Lung (tissue), 12 donors: ENCODE results near the gene MRPL32. TPM values are rescaled to one million over a fixed set of nuclear protein-coding genes. Genes with fewer than 3 reads are reported as not detected.

ENCODE experiments used
- ATAC-seq: fragments of 200-7000 bp; cut with Tn5 transposase; one replicate; pipeline ENCODE4 v1.9.1; 2020; ENCODE audit warnings: moderate number of reproducible peaks; ENCODE audit not compliant: insufficient read depth, low FRiP score
- DNase-seq, 3 donors: peaks; one replicate each; pipeline ENCODE4 v3.0.0-alpha.2; 2013 to 2017
- H3K27ac ChIP-seq, 2 donors: one replicate each; pipeline ENCODE4 v1.5.1; 2013; ENCODE audit warnings: mild to moderate bottlenecking in 2 of 2, moderate library complexity in 2 of 2, control low read depth in 1 of 2, inconsistent platforms in 1 of 2, low read depth in 1 of 2, low read length in 1 of 2
- H3K27me3 ChIP-seq, 3 donors: one replicate each; pipeline ENCODE4 v1.5.1; 2013; ENCODE audit warnings: low read length in 2 of 3; ENCODE audit not compliant: control insufficient read depth in 3 of 3, insufficient read depth in 3 of 3
- H3K36me3 ChIP-seq, 4 donors: one replicate each; pipeline ENCODE4 v1.5.1; 2013; ENCODE audit warnings: low read length in 4 of 4, mild to moderate bottlenecking in 1 of 4, moderate library complexity in 1 of 4; ENCODE audit not compliant: control insufficient read depth in 4 of 4, insufficient read depth in 4 of 4
- H3K4me1 ChIP-seq, 5 donors: one replicate each; pipeline ENCODE4 v1.5.1; 2013; ENCODE audit warnings: low read length in 5 of 5, mild to moderate bottlenecking in 2 of 5, moderate library complexity in 1 of 5; ENCODE audit not compliant: control insufficient read depth in 5 of 5, insufficient read depth in 5 of 5
- H3K4me3 ChIP-seq: one replicate; pipeline ENCODE4 v1.5.1; 2013; ENCODE audit warnings: mild to moderate bottlenecking, control low read depth, moderate library complexity
- H3K9ac ChIP-seq, 2 donors: one replicate each; pipeline ENCODE4 v1.5.1; 2013; ENCODE audit warnings: low read length in 2 of 2, control low read depth in 1 of 2; ENCODE audit not compliant: insufficient read depth in 1 of 2
- H3K9me3 ChIP-seq, 4 donors: one replicate each; pipeline ENCODE4 v1.5.1; 2013; ENCODE audit warnings: low read length in 3 of 4, mild to moderate bottlenecking in 1 of 4, moderate library complexity in 1 of 4; ENCODE audit not compliant: control insufficient read depth in 4 of 4, insufficient read depth in 3 of 4
- WGBS, 2 donors: extraction: QIAGEN DNeasy Blood & Tissue Kit; methylation state at CpG; one replicate each; pipeline ENCODE4 v1.1.7; 2013; 5-methylcytosine and 5-hydroxymethylcytosine counted together
- polyA plus RNA-seq, 2 donors: library from polyadenylated mRNA; stranded (reverse); fragments of 200-250 nt; gene quantifications; one replicate each; pipeline ENCODE4 v1.2.1, GENCODE V29; 2013
- total RNA-seq, 2 donors: library from RNA; depleted of rRNA in 1 of 2; stranded (reverse); fragments of >200 nt in 1 of 2; gene quantifications; one replicate each; pipeline ENCODE4 v1.2.1, GENCODE V29; 2014 to 2021
- TF ChIP-seq, protein P1 (sequence below): IDR thresholded peaks from 2 replicates; pipeline ENCODE4 v1.5.1; 2012; ENCODE audit warnings: mild to moderate bottlenecking; ENCODE audit errors: control extremely low read depth, extremely low read depth
- donor health status: control.
- donor health status: control.
- donor health status: Bipolar disorder and iron deficiency.
- donor health status: healthy.
- donor health status: DM: yes; HTN: yes; CAD: no.

MRPL32 gene
- total and polyA plus RNA-seq, 4 donors: 34.4 to 111 (median 58.6) TPM

DNA sequence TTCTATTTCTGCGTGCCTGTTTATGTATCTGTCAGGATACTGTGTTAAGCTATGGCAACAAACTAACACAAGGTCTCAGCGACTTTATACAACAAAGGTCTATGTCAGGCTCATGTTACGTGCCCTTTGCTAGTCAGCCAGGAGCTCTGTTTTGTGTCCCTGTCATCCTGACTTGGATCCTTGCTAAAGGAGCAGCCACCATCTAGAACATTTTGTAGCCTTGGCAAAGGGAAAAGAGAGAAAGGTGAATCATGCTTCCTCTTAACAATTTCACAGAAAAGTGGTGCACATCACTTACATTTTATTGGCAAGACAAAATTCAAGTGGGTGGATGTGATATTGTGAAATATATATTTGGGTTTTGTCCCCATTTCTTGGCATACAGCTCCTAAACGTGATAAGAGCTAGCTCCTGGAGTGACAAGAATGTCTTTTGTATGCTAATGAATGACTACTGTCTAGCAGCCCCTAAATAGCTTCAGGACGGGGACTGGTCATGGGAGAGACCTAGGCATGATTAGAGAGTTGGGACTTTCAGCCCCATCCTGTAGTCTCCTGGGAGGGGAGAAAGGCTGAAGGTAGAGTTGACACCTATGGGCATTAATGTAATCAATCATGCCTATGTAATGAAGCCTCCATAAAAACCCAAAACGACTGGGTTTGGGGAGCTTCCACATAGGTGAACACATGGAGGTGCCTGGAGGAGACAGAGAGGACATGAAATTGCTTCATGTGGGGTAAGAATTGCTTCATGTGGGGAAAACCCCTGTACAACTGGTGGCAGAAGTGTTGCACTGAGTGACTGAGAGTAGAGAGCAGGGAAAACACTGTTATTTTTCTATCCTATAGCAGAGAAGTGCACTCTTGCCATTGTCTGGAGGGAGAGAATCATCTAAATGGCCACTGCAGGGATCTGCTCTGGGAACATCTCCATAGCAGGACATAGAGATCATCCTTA is 33.0 kb downstream of the MRPL32 start:
- DNase-seq: no peak
- Histone ChIP-seq H3K9ac (no peak overlapping the region), H3K36me3 (no peaks in the 10 kb centered on the region), H3K9me3 (no peaks in the 10 kb centered on the region), H3K27me3 (no peaks in the 10 kb centered on the region), H3K4me1 (peaks cover 0 to 7% (median 0%) of the 10 kb centered on the region in 5 donors), H3K27ac (peak overlapping the region in 1 of 2 donors; percentile 43), H3K4me3 (no peak overlapping the region)
- no peak for ATAC-seq
- 57 to 65% methylated on average over 6 of the region's 6 CpGs for WGBS, 2 donors
- TF ChIP-seq, protein P1, sequence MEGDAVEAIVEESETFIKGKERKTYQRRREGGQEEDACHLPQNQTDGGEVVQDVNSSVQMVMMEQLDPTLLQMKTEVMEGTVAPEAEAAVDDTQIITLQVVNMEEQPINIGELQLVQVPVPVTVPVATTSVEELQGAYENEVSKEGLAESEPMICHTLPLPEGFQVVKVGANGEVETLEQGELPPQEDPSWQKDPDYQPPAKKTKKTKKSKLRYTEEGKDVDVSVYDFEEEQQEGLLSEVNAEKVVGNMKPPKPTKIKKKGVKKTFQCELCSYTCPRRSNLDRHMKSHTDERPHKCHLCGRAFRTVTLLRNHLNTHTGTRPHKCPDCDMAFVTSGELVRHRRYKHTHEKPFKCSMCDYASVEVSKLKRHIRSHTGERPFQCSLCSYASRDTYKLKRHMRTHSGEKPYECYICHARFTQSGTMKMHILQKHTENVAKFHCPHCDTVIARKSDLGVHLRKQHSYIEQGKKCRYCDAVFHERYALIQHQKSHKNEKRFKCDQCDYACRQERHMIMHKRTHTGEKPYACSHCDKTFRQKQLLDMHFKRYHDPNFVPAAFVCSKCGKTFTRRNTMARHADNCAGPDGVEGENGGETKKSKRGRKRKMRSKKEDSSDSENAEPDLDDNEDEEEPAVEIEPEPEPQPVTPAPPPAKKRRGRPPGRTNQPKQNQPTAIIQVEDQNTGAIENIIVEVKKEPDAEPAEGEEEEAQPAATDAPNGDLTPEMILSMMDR: no peak

DNA sequence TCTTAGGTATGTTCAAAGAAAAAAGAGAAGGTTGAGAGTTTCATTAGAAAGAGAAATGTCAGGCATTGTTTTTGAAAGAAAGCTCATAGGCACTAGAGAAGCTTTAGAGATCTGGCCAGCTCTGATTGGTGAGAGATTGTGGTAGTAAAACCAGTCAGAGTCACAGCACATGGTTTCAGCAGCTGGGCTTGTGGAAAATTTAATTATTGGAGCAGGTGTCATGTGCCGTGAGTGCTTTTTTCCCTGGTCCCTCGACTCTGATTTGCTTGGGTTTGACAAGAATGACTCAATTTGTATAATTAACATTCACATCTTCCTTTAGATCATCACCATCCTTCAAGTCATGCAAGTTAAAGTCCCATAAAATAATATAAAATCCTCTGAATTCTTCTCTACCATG is 35.2 kb downstream of the MRPL32 start:
- H3K4me3 ChIP-seq: no peak overlapping the region
- no peaks in the 10 kb centered on the region for H3K9me3 ChIP-seq
- ATAC-seq (no peak), DNase-seq (no peak)
- peaks cover 0 to 7% (median 0%) of the 10 kb centered on the region in 5 donors for H3K4me1 ChIP-seq
- H3K9ac ChIP-seq: no peak overlapping the region
- TF ChIP-seq, protein P1: no peak
- no peak overlapping the region for H3K27ac ChIP-seq
- H3K27me3 ChIP-seq: no peaks in the 10 kb centered on the region
- H3K36me3 ChIP-seq: no peaks in the 10 kb centered on the region
- 87 to 95% methylated on average over 2 of the region's 2 CpGs for WGBS, 2 donors

DNA sequence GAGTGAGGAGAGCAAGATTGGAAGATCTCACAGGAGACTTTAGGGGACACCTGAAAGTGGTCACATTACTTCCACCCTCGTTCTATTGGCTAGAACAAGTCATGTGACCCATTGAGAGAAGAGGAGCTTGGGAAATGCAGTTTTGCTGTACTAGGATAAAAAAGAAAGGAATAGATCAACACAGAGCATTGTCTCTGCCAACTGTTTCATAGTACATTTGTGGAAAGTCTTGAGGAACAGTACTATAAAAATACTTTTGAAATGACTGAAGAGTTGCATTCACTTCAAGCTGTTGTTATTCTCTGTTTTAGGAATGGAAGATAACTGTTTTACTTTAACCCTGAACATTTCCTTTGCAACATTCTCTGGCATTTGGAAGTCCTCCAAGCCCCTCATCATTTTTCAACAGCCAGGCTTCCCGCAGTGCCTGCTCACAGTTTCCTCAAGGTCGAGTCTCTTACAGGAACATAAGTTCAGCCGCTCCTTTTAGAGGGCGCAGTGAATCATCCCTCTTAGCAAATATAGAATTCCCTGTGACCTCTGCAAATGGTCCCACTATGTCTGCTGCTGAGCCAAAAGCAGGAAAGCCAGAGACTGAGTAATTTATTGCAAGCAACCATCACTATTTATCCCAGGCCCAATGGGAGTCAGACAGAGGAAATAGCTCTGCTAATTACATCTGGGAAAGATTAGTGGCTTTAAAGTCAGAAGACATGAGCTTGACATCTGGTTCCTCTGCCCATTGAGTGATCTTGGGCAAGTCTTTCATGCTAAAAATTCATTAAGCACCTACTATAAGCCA is 40.7 kb downstream of the MRPL32 start:
- Histone ChIP-seq H3K4me3 (no peak overlapping the region), H3K27me3 (no peaks in the 10 kb centered on the region), H3K4me1 (peaks cover 0 to 12% (median 5%) of the 10 kb centered on the region in 5 donors), H3K36me3 (no peaks in the 10 kb centered on the region), H3K9ac (no peak overlapping the region), H3K9me3 (no peaks in the 10 kb centered on the region), H3K27ac (peak overlapping the region in 1 of 2 donors; percentile 77)
- ATAC-seq: peak; percentile 81
- 44 to 53% methylated on average over 5 of the region's 5 CpGs for whole genome bisulfite sequencing, 2 donors
- TF ChIP-seq, protein P1: no peak
- peak; percentile 38 to 71 (median 64) for DNase-seq
